GM18499 (cell line): ENCODE measurements around the gene SAMD4A.

ENCODE experiments used
- ATAC-seq: cut with Tn5 transposase; IDR thresholded peaks from one replicate; pipeline ENCODE4 v1.9.1; 2021; ENCODE audit warnings: moderate number of reproducible peaks; ENCODE audit not compliant: insufficient read depth, unreplicated experiment

Gene SAMD4A

DNA sequence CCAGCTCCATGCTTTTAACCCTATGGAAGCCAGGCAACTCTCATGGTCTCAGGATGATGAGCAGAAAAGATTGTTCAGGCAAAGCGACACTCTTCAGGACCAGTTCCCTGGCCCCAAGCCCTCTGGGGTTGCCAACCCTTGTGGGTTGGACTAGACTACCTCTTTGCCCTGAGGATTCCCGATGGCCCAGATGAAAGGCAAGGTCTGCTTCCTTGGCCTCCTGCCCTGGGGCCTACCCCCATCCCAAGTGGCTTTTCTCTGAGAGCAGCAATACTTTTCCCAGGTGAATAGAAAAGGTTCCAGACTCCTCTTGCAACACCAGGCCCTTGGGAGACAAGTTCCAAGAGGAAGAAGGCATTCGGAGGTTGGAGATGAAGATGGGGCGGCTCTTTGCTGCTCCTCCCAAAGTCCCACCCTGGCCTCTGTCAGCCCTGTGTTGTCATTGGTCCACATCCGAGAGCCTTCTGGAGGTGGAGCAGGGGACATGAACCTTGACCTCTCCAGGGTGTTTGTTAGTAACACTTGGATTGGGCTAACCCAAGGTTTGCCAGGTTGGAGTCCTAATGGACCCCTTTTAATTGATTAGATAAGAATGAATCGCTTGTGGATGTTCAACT lies 204.6 kb downstream of the SAMD4A start:
- no peak for ATAC-seq

DNA sequence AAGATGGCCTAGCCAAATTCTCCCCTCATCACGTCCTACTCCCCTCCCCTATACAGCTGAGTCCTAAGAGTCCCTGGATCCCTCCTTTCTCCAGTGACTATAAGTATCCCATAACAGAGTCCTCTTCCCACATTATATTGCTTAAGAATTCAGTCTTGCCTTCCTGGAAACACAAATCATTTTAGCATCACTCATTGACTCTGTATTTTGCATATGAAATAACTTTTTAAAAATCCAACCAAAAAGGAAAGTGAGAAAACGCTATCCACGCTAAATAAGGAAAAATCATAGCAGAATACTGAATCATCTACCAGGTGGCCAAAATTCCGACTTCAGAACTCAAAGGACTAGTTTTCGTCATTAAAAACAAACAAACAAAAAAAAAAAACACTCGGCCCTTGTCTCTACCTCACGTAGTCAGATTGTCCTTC lies 205.5 kb downstream of the SAMD4A start:
- ATAC-seq: no peak

DNA sequence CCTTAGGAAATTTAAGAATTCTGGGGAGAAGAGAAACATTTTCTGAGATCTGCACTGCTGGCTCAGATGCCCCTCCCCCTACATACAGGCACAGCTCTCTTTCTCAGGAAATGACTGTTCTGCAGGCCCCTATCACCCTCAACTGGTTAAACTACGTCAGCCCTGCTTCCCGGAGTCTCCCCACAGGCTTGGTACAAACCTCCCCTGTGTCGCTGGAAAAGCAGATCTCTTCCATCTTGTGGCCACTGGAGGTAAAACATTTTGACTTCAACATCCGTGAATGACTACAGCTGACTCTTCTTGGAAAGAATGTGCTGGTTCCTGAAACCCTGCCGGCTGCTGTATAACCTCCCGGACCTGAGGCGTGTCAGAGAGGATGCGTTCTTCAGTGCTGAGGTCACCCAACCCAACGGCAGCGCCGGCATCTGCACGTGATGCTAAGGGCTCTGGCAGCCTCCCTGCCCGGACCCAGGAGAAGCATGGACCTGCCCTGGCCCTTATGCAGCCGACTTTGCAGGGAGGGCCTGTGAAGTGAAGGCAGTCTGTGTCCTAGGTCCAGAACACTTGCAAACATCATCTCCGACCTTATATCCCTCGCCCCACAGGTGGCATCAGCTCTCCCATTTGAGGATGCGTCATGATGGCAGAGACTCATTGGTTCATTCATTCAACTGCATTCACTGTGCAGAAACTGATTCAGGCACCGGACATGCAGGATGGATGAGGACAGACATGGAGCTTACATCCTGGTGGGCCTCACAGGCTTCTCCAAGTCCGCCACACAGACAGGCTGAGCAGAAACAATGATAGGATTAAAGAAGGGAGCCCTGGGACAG lies 206.5 kb downstream of the SAMD4A start:
- no peak for ATAC-seq

DNA sequence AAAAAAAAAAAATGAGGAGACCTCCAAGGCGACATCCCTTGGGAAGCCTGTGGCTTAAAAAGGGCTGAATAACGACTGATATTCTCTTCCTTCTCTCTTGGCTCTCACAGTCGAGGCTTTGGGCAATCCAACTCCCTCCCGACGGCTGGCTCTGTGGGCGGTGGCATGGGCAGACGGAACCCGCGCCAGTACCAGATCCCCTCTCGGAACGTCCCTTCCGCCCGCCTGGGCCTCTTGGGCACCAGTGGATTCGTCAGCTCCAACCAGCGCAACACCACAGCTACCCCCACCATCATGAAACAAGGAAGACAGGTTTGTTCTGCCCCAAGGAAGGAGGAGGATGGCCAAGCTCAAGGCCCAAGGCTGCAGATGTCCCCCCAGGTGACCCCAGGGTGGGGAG lies 207.9 kb downstream of the SAMD4A start:
- ATAC-seq: no peak

DNA sequence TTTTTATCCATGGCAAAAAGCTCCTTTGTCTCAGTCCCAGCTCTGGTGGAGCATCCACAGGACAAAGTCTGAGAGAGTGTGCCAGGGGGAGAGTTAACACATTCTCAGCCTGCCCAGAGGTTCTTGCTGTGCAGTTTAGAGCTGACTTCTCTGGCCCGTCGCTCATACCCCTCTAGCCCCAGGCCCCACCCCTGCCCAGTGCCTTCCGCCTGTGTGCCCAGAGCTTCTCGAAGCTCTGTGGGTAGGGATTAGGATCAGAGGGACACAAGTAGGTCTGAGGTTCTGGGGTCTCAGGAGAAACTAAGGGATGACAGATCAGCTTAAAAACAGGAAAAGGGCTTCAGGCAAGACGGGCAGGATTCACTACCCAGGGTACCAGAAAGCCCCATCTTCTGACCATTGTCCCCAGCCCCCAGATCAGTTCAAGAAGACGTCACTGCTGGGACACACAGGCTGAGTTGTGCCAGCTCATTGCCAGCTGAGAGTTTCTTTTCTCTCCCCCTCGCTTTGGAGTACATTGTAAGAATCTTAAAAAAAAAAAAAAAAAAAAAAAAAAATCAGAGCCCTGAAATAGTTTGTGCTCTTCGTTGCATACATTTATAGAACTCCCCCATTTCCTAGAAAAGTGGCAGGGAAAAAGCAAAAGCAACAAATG lies 208.7 kb downstream of the SAMD4A start:
- ATAC-seq: no peak

DNA sequence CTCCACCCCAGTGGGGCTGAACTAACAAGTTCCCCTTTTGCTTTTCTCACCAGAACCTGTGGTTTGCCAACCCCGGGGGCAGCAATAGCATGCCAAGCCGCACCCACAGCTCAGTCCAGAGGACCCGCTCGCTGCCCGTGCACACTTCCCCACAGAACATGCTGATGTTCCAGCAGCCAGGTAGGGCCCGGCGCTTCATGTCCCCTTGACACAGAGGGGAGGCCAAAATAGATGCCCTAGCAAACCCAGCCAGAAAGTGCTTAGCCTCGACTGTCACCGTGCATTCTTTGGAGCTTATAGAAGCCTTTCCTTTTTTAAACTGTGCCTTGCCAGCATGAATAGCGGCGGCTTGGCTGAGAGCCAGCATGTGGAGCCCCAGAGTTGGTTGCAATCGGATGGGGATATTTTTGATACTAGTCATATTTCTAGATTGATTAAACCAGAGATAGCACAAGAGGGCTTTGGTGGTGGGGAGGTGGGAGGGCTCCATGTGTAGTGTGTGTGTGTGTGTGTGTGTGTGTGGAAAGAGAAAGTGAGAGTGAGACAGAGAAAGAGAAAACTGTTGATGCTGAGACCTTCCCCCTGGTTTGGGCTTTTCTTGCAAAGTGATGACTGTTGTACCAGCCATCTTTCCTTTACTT lies 209.6 kb downstream of the SAMD4A start:
- ATAC-seq: no peak

DNA sequence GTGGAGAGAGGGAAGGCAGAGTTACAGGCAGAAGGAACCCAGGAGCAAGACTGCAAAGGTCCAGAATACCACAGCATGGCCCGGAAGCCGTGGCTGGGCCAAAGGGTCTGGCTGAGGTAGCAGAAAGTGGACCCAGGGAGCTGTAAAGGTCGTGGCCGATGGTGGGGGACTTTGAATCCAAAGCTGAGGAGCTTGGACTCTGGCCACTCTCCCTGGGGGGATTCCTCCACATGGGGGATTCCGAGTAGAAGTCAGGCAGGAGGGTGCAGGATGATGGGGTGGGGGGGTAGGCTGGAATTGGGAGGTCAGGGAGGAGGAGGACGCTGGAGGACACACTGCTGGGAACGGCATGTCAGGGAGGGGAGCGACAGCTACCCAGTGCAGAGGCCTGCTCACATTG lies 210.5 kb downstream of the SAMD4A start:
- no peak for ATAC-seq

DNA sequence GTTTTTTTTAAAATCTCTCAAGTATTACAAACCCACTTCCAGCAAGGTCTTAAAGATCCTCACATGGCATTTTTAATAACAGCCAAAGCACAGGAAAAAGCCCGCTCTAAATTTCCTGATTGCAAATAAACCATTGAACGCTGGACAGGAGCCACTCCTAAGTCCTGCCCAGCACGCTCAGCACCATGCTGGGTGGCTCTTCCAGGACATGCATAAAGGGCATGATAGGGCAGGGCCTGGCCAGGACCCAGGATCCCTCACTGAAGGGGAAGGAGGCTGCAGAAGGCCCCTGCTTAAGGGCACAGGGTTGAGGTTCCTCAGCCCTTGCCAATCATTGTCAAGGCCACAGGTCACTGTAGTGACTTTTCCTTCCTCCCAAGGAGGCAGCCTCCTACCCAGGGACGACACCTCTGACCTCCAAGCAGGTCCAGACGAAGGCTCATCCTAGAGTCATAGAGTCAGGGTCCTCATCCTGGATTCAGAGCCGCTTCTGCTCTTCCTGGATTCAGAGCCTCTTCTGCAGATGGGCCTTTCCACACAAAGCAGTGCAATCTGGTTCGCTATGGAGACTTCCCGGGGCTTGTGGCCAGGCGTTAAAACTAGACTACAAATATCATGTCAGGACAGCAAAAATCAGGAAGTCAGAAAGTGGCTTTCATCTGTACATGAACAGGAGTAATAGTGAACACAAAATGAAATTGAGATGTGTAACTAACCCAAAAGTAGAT lies 211.9 kb downstream of the SAMD4A start:
- ATAC-seq: no peak

DNA sequence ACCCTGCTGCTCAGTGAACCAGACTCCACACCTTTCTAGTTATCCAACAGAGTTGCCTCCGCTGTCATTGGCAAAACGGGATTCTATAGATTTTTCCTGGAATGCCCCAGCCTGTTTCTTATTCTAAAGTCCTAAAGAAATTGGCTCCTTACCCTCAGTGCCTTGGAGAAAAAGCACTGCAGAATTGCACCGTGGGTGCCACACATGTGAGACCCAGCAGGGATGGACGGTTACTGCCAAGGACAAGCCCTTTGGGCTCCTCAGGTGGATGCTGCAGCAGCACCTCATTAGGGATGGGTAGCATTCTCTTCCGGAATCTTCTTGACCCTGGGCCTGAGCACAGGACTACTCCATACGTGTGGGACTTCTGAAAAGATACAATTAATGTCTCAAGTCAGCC lies 214.2 kb downstream of the SAMD4A start:
- no peak for ATAC-seq

DNA sequence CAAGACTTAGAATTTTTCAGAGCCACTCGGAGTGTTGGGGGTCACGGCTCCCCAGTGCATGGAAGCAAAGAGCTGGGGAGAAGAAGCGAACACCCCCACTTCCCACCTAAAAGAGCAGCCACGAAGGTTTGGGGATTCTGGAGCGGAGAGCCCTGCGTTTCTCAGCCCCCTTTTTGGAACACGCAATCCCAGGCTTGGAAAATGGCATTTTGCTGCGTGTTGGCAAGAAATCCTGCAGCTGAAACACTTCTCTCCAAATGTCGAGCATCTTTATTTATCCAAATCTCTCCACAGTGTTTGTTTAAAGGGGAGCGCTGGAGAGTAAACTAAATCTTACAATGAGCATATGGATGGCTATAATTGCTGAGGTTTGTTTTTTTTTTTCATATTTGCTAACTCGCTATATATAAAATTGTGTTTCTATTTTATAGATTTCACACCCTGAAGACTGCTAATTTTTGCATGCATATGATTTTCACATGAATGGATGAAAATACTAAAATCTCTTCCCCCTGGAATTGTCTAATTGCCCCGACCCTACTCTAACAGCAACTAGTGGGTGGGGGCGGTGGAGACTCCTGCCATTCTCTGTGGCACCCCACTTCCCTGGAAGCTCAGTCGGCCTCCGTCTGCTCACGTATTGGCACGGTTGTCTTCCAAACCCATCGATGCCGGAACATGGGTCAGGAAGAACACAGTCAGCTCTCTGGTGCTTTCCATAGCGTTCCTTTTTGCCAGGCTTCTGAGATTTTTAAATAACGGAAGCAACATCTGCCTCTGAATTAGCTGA lies 215.2 kb downstream of the SAMD4A start:
- no peak for ATAC-seq

DNA sequence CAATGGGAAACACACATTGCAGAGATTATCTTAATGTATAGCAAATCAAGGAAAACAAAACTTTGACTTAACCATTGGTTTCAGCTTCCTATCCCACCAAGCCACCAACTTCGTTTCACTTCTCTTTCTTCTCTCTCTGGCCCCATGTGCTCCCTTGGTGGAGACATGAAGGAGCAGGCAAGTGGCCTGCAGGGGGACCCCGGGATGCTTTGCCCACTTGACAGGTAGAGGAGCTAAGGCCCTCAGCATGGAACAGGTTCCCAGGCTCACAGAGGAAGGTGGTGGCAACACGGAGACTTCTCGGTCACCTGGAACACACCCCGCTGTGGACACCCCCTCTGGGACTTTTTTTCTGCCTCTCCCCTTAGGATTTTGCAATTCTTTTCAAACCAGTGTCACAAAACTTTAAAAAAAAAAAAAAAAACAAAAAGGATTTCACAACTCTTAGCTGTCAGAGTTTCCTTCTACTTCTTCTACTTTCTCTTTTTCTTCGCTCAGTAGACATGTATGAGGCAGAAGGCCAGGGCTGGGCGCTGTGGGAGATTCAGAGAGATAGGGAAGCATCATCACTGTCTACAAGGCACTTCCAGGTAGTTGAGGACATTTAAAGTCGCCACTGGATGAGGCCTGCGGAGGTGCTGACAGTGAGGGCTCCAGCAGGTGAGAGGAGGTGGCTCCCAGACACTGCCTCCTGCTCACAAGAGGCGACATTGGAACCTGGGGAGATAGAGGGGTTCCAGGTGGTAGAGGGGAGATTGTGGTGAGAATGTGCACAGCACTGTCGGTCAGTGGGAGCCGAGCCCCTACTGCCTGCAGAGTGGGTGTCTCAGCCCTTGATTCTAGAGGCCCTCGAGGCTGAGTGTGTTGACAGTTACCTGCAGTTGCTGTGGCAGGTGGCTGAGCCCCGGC lies 216.1 kb downstream of the SAMD4A start:
- ATAC-seq: peak; percentile 72

DNA sequence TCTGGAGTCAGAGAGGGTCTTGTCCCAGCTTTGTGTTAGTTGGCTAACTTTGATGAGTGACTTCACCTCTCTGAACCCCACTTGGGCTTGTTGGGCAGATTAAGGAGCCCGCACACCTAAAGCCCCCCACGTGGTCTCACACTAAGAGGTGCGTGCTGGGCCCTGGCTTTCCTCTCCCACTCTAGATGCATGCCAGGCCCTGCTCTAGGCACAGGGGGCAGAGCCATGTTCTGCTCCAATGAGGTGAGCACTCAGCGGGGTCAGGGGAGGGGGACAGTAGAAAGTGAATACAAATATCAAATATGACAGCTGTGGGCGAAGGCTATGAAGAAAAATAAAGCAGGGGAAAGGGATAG lies 216.7 kb downstream of the SAMD4A start:
- ATAC-seq: no peak

DNA sequence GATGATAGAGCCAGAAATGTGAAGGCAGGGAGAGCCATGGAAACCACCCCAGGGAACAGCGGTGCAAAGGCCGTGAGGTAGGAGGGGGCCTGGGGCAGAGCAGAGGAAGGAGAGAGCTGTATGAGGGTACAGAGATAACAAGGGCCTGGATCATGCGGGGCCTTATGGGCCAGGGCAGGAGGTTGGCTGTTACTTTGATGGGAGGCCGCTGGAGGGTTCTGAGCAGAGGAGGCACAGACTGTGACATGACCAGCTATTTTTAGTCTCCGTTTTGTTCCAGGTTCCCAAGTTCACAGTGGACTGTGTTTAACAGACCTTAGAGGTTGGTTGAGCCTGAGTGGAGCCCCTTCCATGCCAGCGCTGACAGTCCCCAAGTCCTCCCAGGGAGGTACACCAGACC lies 217.1 kb downstream of the SAMD4A start:
- ATAC-seq: no peak

DNA sequence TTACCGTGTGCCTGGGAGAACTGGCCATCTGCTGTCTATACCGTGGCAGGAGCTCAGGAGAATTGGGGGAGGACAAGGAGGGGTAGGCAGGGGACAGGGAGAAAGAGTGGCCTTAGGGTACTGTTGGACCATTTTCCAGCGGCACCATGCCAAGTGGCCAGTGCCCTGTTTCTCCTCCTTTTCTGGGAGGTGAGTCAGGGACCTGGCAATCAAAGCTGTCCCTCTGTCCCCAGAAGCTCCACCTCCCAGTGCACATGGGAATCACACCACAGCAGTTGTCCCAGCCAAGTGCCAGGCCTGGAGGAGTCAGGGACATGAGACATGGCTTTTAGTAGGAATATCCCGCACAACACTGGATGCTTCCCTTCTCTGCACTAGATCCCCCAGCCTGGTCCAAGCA lies 217.7 kb downstream of the SAMD4A start:
- ATAC-seq: no peak

DNA sequence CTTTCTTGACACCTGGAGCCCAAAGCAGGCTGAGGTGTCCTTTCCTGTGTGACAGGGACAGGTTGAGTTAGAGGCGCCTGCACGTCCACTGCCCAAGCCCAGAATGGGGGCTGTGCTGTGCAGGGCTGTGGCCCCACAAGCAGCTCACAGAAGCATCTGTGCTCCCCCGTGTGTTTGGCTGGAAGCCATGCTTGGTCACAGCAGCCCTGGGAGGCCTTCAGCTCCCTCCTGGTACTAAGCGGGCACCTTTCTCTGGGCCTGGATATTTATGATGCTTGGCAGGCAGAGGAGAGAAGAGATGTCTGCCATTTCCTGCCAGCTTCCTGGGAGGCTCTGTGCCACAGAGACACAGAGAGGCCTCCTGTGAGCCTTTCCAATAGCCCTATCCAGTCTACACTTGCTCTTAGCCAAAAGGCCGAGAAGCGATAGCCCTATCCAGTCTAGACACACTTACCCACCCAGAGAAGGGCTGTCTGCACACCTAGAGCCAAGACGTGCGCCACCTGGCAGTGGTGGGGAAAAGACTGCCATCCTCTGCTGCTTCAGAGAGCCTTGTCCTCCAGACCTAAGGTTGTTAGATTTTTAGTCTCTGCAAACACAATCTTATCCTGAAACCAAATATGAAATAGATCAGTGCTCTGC lies 218.3 kb downstream of the SAMD4A start:
- no peak for ATAC-seq

DNA sequence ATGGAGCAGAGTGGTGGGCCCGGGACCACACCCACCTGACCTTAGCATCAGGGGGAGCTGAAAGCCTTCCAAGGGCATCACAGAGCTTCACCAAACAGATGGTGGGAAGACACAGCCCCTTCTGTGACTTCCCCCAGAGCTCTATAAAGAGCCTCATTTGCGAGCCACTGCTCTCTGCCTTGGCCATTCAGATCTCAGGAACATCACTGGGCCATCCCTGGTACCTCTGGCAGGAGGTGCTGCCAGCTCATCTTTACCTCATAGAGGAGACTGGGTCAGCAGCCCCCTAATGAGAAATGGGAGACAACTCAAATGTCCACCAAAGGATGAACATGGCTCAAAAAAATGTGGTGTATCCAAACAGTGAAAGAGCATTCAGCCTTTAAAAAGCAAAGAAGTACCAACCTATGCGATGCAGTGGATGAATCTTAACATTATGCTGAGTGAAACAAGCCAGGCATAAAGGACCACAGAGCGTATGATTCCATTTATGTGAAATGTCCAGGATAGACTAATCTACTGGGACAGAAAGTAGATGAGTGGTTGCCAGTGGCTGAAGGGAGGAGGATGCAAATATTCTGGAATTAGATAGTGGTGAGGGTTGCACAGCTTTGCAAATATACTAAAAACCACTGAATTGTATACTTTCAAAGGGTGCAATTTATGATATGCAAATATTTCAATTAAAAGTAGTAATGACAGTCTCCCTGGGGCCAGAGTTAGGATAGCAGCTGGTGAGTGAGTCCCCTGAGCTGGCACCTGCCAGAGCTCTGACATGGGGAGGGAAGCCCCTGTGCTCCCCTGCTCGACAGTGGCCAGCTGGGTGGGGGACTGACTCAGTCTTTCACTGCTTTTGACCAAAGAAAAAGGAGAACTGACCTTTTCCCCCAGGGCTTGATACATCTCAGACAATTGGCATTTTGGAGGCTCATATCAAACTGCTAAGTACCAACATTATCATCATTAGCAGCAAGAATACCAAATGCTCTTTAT lies 219.1 kb downstream of the SAMD4A start:
- no peak for ATAC-seq

DNA sequence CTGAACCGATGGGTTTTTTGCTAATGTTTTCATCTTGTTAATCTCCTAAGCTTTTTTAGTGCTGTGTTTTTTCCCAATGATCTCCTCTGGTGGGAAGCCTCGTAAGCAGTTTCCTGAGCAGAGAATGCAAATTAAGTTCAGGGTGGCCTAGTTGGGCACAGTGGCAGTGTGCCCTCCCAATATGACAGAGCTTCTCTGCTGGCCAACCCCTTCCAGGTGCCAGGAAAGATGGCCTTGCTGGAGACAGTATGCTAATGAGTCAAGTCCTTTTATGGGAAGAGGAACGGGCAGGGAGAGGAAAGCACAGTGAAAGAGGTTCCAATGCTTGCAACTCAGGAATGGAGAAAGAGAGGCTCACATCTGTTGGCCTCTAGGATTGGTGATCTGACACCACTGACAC lies 219.9 kb downstream of the SAMD4A start:
- ATAC-seq: no peak
